Peyer's patch (tissue), 4 donors: ENCODE data around the gene FRYL.

Experiments used
- POLR2A ChIP-seq, 2 donors: fragments of 450-650 bp; IDR thresholded peaks; one replicate each; pipeline ENCODE4 v1.5.1; 2017; ENCODE audit warnings: antibody characterized with exemption in 2 of 2, mild to moderate bottlenecking in 2 of 2, moderate library complexity in 2 of 2
- TF ChIP-seq, protein P1 (sequence below), 6 experiments: fragments of 450-650 bp in 4 of 6; fragments of 200-600 bp in 2 of 6; sonication (generic) in 1 of 6; IDR thresholded peaks; one replicate each; pipeline ENCODE4 v1.5.1; 2017 to 2019; ENCODE audit warnings: antibody characterized with exemption in 6 of 6, mild to moderate bottlenecking in 3 of 6, moderate library complexity in 1 of 6

DNA sequence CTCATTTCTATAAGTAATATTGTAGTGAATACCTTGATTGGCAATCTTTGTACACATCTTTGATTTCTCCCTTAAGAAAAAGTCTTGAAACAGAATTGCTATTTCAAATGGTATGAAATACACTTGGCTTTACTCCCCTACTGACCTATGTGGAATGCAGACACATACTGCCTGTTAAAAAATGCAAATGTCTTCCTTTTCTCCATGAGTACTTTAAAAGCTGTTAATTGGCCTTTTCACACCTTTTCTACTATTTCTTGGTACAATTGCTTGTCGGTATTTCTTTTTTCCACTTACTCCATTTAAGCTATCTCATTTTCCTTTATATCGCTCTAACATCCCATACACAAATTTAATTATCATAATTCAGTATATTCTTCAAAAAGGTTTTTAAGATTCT, 87.2 kb downstream of the FRYL start:
- TF ChIP-seq, protein P1, sequence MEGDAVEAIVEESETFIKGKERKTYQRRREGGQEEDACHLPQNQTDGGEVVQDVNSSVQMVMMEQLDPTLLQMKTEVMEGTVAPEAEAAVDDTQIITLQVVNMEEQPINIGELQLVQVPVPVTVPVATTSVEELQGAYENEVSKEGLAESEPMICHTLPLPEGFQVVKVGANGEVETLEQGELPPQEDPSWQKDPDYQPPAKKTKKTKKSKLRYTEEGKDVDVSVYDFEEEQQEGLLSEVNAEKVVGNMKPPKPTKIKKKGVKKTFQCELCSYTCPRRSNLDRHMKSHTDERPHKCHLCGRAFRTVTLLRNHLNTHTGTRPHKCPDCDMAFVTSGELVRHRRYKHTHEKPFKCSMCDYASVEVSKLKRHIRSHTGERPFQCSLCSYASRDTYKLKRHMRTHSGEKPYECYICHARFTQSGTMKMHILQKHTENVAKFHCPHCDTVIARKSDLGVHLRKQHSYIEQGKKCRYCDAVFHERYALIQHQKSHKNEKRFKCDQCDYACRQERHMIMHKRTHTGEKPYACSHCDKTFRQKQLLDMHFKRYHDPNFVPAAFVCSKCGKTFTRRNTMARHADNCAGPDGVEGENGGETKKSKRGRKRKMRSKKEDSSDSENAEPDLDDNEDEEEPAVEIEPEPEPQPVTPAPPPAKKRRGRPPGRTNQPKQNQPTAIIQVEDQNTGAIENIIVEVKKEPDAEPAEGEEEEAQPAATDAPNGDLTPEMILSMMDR (IDR thresholded peaks at IDR 0.05): no peak
- TF ChIP-seq POLR2A (IDR thresholded peaks at IDR 0.05): no peak
